Chondrocyte (in vitro differentiated cells): ENCODE data around the gene ARHGEF4. TPM values are rescaled to one million over a fixed set of nuclear protein-coding genes. Genes with fewer than 3 reads are reported as not detected.

Source experiments
- DNase-seq: peaks from one replicate; pipeline ENCODE4 v3.0.0; 2021; ENCODE audit warnings: mixed read lengths, low spot score
- H3K27ac Mint-ChIP-seq: one replicate; pipeline ENCODE4 v1.8.0; 2021; ENCODE audit warnings: mild to moderate bottlenecking, moderate library complexity, mixed read lengths; ENCODE audit not compliant: unreplicated experiment
- H3K27me3 Mint-ChIP-seq: 2 replicates; pipeline ENCODE4 v1.8.0; 2021; ENCODE audit warnings: low read depth, mixed read lengths
- H3K36me3 Mint-ChIP-seq: 2 replicates; pipeline ENCODE4 v1.8.0; 2021; ENCODE audit warnings: low read depth, mixed read lengths
- H3K4me1 Mint-ChIP-seq: 2 replicates; pipeline ENCODE4 v1.8.0; 2021; ENCODE audit warnings: low read depth, mild to moderate bottlenecking, mixed read lengths
- H3K4me3 Mint-ChIP-seq: one replicate; pipeline ENCODE4 v1.8.0; 2021; ENCODE audit warnings: mild to moderate bottlenecking, moderate library complexity, mixed read lengths; ENCODE audit not compliant: unreplicated experiment
- H3K9me3 Mint-ChIP-seq: 2 replicates; pipeline ENCODE4 v1.8.0; 2021; ENCODE audit warnings: low read depth, mixed read lengths
- CTCF ChIP-seq: fragments of 200-600 bp; sonication (generic); IDR thresholded peaks from 2 replicates; pipeline ENCODE4 v1.5.0; 2021; ENCODE audit warnings: antibody characterized with exemption, mild to moderate bottlenecking, moderate library complexity
- total RNA-seq: library from RNA; stranded (reverse); gene quantifications from 3 replicates; pipeline ENCODE4 v1.2.1, GENCODE V29; 2021

Gene ARHGEF4
- total RNA-seq, 1 donor from 2014 or later, result 12.3 TPM

- TF ChIP-seq CTCF, result no peak
- Mint-ChIP-seq H3K27ac (no peak overlapping the region), H3K4me3 (no peak overlapping the region), H3K9me3 (peaks cover 3% of the 10 kb centered on the region), H3K4me1 (no peaks in the 10 kb centered on the region), H3K36me3 (no peaks in the 10 kb centered on the region), H3K27me3 (peaks cover 11% of the 10 kb centered on the region)
- DNase-seq, result no peak
Measured at GRCh38 chr2:130975729-130976128, 139.0 kb downstream of the ARHGEF4 start.

GRCh38 chr2:130976591-130977237 is 140.0 kb downstream of the ARHGEF4 start:
- H3K4me1 Mint-ChIP-seq, result no peaks in the 10 kb centered on the region
- TF ChIP-seq CTCF, result no peak
- H3K36me3 Mint-ChIP-seq, result no peaks in the 10 kb centered on the region
- H3K27me3 Mint-ChIP-seq, result peaks cover 9% of the 10 kb centered on the region
- H3K9me3 Mint-ChIP-seq, result peaks cover 3% of the 10 kb centered on the region
- H3K4me3 Mint-ChIP-seq, result no peak overlapping the region
- DNase-seq, result no peak
- no peak overlapping the region for H3K27ac Mint-ChIP-seq

- Mint-ChIP-seq H3K27ac (no peak overlapping the region), H3K4me1 (no peaks in the 10 kb centered on the region), H3K4me3 (no peak overlapping the region), H3K27me3 (peaks cover 7% of the 10 kb centered on the region), H3K36me3 (no peaks in the 10 kb centered on the region), H3K9me3 (peaks cover 3% of the 10 kb centered on the region)
- TF ChIP-seq CTCF, result no peak
- DNase-seq, result no peak
Measured at GRCh38 chr2:130977461-130978050, 140.8 kb downstream of the ARHGEF4 start.

GRCh38 chr2:130981667-130982066 is 145.0 kb downstream of the ARHGEF4 start:
- Mint-ChIP-seq H3K36me3 (no peaks in the 10 kb centered on the region), H3K27ac (no peak overlapping the region), H3K4me3 (no peak overlapping the region), H3K4me1 (no peaks in the 10 kb centered on the region), H3K27me3 (peaks cover 9% of the 10 kb centered on the region), H3K9me3 (peaks cover 3% of the 10 kb centered on the region)
- DNase-seq, result no peak
- no peak for TF ChIP-seq CTCF

GRCh38 chr2:130985206-130985780 is 148.6 kb downstream of the ARHGEF4 start:
- H3K36me3 Mint-ChIP-seq, result no peaks in the 10 kb centered on the region
- peaks cover 16% of the 10 kb centered on the region for H3K27me3 Mint-ChIP-seq
- no peaks in the 10 kb centered on the region for H3K4me1 Mint-ChIP-seq
- no peak for DNase-seq
- H3K27ac Mint-ChIP-seq, result no peak overlapping the region
- no peak overlapping the region for H3K4me3 Mint-ChIP-seq
- TF ChIP-seq CTCF, result no peak
- no peaks in the 10 kb centered on the region for H3K9me3 Mint-ChIP-seq
